Endothelial cell of umbilical vein (primary cell): Measurements from ENCODE around the gene RADIL. TPM values are rescaled to one million over a fixed set of nuclear protein-coding genes. Genes with fewer than 3 reads are reported as not detected.
A peak's percentile ranks its signal among the peaks of the same experiment; 100 is the strongest.

Source experiments
- BruUV-seq: library from RNA; stranded (reverse); fragments of 400-500 nt; replicated peaks from 2 replicates; lab custom pipeline; 2021; lab: Mats Ljungman, UMichigan
- CTCF ChIA-PET: fragments of 300-600, 350-600 bp; sonication (Branson Sonifier 250); formaldehyde crosslinking; loops from one replicate; lab custom pipeline; 2021; ENCODE audit warnings: antibody characterized with exemption, inconsistent platforms; lab: Charles Lee
- POLR2A ChIA-PET: fragments of 300-600, 350-600 bp; sonication (Branson Sonifier 250); formaldehyde crosslinking; loops from one replicate; lab custom pipeline; 2021; ENCODE audit warnings: antibody characterized with exemption, inconsistent platforms; lab: Charles Lee
- DNase-seq: peaks from one replicate; pipeline ENCODE4 v3.0.0-alpha.2; 2011; ENCODE audit warnings: low read depth, low spot score
- FAIRE-seq: peaks from 2 replicates; lab custom pipeline; 2011; peaks lifted over from hg19 to GRCh38; lab: Jason Lieb, UNC
- H2AFZ ChIP-seq: 2 replicates; pipeline ENCODE4 v1.6.0; 2012; ENCODE audit warnings: low read depth, low read length, control low read depth, inconsistent platforms
- H3K27ac ChIP-seq: 2 replicates; pipeline ENCODE4 v1.5.1; 2011; ENCODE audit warnings: low read depth, mild to moderate bottlenecking, control low read depth, low read length, moderate library complexity; ENCODE audit not compliant: insufficient read depth
- H3K27me3 ChIP-seq, 2 experiments: 2 replicates each; pipeline versions ENCODE4 v1.6.0 to v1.6.1; 2011; ENCODE audit warnings: low read length in 2 of 2, mixed read lengths in 1 of 2; ENCODE audit not compliant: control insufficient read depth in 2 of 2, insufficient read depth in 2 of 2
- H3K36me3 ChIP-seq, 2 experiments: 2 replicates in 1 of 2; 3 replicates in 1 of 2; pipeline ENCODE4 v1.5.1; 2011; ENCODE audit warnings: low read length in 2 of 2, mild to moderate bottlenecking in 1 of 2, moderate library complexity in 1 of 2; ENCODE audit not compliant: control insufficient read depth in 2 of 2, insufficient read depth in 2 of 2; ENCODE audit errors: extremely low read depth in 1 of 2
- H3K4me1 ChIP-seq: 3 replicates; pipeline ENCODE4 v1.5.1; 2011; ENCODE audit warnings: mild to moderate bottlenecking, low read length; ENCODE audit not compliant: control insufficient read depth, insufficient read depth; ENCODE audit errors: extremely low read depth
- H3K4me2 ChIP-seq: 2 replicates; pipeline ENCODE4 v1.6.1; 2011; ENCODE audit warnings: low read length, control low read depth, mixed read lengths; ENCODE audit not compliant: insufficient read depth
- H3K4me3 ChIP-seq, 3 experiments: fragments of 200-600 bp in 1 of 3; sonication (generic), shearing (Covaris generic) in 1 of 3; replicated peaks in 1 of 3; 2 replicates each; pipeline ENCODE4 v1.5.1; 2011 to 2016; ENCODE audit warnings: control low read depth in 3 of 3, low read length in 3 of 3, mild to moderate bottlenecking in 2 of 3, inconsistent platforms in 1 of 3, low read depth in 1 of 3, moderate library complexity in 1 of 3; ENCODE audit not compliant: insufficient read depth in 1 of 3
- H3K79me2 ChIP-seq: 2 replicates; pipeline ENCODE4 v1.6.0; 2012; ENCODE audit warnings: low read length, inconsistent platforms; ENCODE audit not compliant: control insufficient read depth, insufficient read depth
- H3K9ac ChIP-seq: replicated peaks from 2 replicates; pipeline ENCODE3; 2011; ENCODE audit warnings: low read length, control low read depth; ENCODE audit not compliant: insufficient read depth; ENCODE audit errors: extremely low read depth
- H3K9me1 ChIP-seq: replicated peaks from 3 replicates; pipeline ENCODE4 v1.6.0; 2011; ENCODE audit warnings: mild to moderate bottlenecking, low read length; ENCODE audit not compliant: control insufficient read depth, insufficient read depth; ENCODE audit errors: extremely low read depth
- H3K9me3 ChIP-seq: replicated peaks from 2 replicates; pipeline ENCODE4 v1.5.1; 2012; ENCODE audit warnings: low read length, inconsistent platforms; ENCODE audit not compliant: control insufficient read depth, insufficient read depth
- H4K20me1 ChIP-seq: replicated peaks from 2 replicates; pipeline ENCODE3; 2011; ENCODE audit warnings: mild to moderate bottlenecking, low read length; ENCODE audit not compliant: control insufficient read depth, insufficient read depth; ENCODE audit errors: extremely low read depth
- EZH2 ChIP-seq: IDR thresholded peaks from 2 replicates; pipeline ENCODE4 v1.6.1; 2012; ENCODE audit warnings: borderline replicate concordance, low read depth, mild to moderate bottlenecking, moderate library complexity, low read length, inconsistent platforms; ENCODE audit not compliant: severe bottlenecking
- FOS ChIP-seq: IDR thresholded peaks from 2 replicates; pipeline ENCODE4 v1.6.1; 2011; ENCODE audit warnings: mild to moderate bottlenecking, low read length, moderate library complexity, borderline replicate concordance; ENCODE audit not compliant: insufficient read depth
- GATA2 ChIP-seq: IDR thresholded peaks from 2 replicates; pipeline ENCODE4 v1.7.0; 2011; ENCODE audit warnings: low read depth, mild to moderate bottlenecking, moderate library complexity, mixed read lengths, low read length; ENCODE audit not compliant: insufficient read length, insufficient read depth
- JUN ChIP-seq: IDR thresholded peaks from 2 replicates; pipeline ENCODE4 v1.6.1; 2011; ENCODE audit warnings: borderline replicate concordance, low read depth; ENCODE audit not compliant: insufficient read length, insufficient read depth
- MYC ChIP-seq: IDR thresholded peaks from one replicate; pipeline ENCODE4 v1.6.1; 2011; ENCODE audit warnings: mild to moderate bottlenecking, low read depth, low read length
- POLR2A ChIP-seq: IDR thresholded peaks from 2 replicates; pipeline ENCODE4 v1.6.1; 2012; ENCODE audit warnings: low read depth, mild to moderate bottlenecking, control low read depth, low read length
- dilution Hi-C: fragments of 300-500 bp; cut with MboI; formaldehyde crosslinking; loops from one replicate; pipeline ENCODE4 v1.15.0; 2019; ENCODE audit warnings: low sequenced_read_pairs; ENCODE audit not compliant: extremely low pct_ligation_motif_present
- intact Hi-C: fragments of 100-400 bp; cut with micrococcal nuclease; formaldehyde crosslinking; loops from one replicate; pipeline ENCODE4 v1.10.0; 2022
- polyA plus RNA-seq, 4 experiments: library from polyadenylated mRNA; depleted of rRNA in 3 of 4; stranded (reverse) in 3 of 4; unstranded in 1 of 4; fragments of >200 nt; gene quantifications; 2 replicates each; pipeline versions ENCODE4 v1.2.1 to v1.2.3, GENCODE V29; 2011 to 2012; ENCODE audit warnings: missing spikeins in 1 of 4
- total RNA-seq: library from RNA; stranded (reverse); gene quantifications from 2 replicates; pipeline ENCODE4 v1.2.3, GENCODE V29; 2021

Gene RADIL
- total and polyA plus RNA-seq, 2 donors (not counting 3 experiments of a cell fraction or from before 2014, with no cell fraction given), result 1.2 to 2.5 TPM

DNA sequence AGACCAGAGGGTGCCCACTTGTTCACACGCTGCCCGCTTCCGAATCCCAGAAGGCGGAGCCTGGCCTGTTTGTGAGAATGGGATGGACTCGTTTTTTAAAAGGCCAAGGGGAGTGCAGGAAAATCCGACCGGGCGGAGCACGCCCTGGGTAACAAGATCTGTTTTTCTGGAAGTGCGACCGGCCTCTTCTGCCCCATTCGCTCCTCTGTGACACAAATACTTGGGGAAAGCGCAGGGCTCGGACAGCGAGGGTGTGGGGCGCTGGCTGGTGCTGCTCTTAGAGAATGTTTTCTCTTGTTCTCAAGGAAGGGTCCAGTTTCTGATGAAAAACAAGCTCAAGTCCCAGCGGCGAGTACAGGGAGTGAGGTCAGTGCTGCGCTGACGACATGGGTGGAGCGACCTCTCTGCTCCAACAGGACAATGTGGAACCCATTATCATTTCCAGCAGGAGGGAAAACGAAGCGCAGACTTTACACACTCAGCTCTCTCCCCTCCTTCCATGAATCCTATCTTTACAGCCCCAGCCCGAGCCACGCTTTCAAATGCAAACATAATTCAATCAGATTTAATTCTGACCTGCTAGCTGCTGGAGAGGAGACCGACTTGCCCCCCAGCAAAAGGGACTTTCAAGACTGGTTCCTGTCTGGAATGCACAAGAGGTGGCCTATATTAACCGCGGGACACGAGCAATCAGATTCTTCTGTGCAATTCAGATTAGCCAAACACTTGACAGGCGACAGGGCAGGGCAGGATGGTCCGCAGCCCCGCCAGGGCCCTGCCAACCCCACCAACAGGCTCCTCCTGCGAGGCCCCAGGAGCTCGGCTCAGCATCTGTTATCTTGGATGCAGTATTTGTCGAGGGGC, 1.1 kb downstream of the RADIL start:
- Histone ChIP-seq H2AFZ (peak overlapping the region; percentile 82), H3K4me3 (peak overlapping the region in 2 of 3 experiments; percentile 9 to 46), H3K27me3 (no peaks in the 10 kb centered on the region), H3K9ac (peak overlapping the region; percentile 28), H3K36me3 (no peaks in the 10 kb centered on the region), H4K20me1 (no peaks in the 10 kb centered on the region), H3K79me2 (no peaks in the 10 kb centered on the region), H3K9me1 (no peaks in the 10 kb centered on the region), H3K9me3 (no peaks in the 10 kb centered on the region), H3K4me2 (peak overlapping the region; percentile 73), H3K27ac (no peak overlapping the region), H3K4me1 (peaks cover 8% of the 10 kb centered on the region)
- TF ChIP-seq JUN, result no peak
- peak; percentile 66 for TF ChIP-seq EZH2
- intact Hi-C loops (loop anchor here (1.0 kb wide), 4 partner anchors 52 to 271 kb away; no protein-coding TSS in a partner anchor), dilution Hi-C loops (no loop called here)
- ChIA-PET CTCF (interaction anchor here (0.6 to 3.5 kb wide), 12 partner anchors 8 to 203 kb away, joined by 3 to 22 read pairs (median 4); no protein-coding TSS in a partner anchor), POLR2A (no interaction called here)
- DNase-seq (peak; percentile 59), FAIRE-seq (peak; percentile 86)
- no TSS peak for BruUV-seq

DNA sequence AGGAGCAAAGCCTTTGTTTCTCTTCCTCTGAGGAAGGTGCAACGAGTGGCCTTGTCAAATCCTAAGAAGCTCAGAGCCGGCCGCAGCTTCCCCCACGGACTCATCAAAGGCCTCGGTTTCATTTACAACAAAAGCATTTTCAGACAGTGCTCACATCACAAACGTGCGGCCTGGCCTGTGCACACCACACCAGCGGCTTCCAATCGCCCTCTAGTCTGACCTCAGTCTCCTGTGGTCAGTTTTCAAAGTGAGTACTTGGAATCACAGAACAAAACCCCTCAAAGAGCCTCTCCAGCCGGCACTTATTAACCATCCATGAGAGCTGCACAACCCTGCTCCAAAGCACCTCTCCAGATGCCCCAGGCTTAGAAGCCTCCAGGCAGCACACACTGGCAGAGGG, 3.3 kb downstream of the RADIL start:
- no TSS peak for BruUV-seq
- intact Hi-C loops (no loop called here), dilution Hi-C loops (no loop called here)
- FAIRE-seq (no peak), DNase-seq (no peak)
- H3K4me1 ChIP-seq, result peaks cover 8% of the 10 kb centered on the region
- H4K20me1 ChIP-seq, result no peaks in the 10 kb centered on the region
- TF ChIP-seq POLR2A (no peak), GATA2 (no peak), MYC (no peak), FOS (no peak)
- no peaks in the 10 kb centered on the region for H3K9me1 ChIP-seq
- ChIA-PET CTCF (interaction anchor here (0.8 kb wide), 1 partner anchor 29 kb away, joined by 3 read pairs; no protein-coding TSS in a partner anchor), POLR2A (interaction anchor here (0.7 kb wide), 1 partner anchor 259 kb away, joined by 8 read pairs; no protein-coding TSS in a partner anchor)
- no peaks in the 10 kb centered on the region for H3K9me3 ChIP-seq
- H3K4me2 ChIP-seq, result no peak overlapping the region
- no peaks in the 10 kb centered on the region for H3K27me3 ChIP-seq
- no peaks in the 10 kb centered on the region for H3K36me3 ChIP-seq
- H2AFZ ChIP-seq, result no peak overlapping the region
- H3K4me3 ChIP-seq, result no peak overlapping the region
- no peak overlapping the region for H3K9ac ChIP-seq
- no peaks in the 10 kb centered on the region for H3K79me2 ChIP-seq
- no peak overlapping the region for H3K27ac ChIP-seq
